Glutamatergic neuron (in vitro differentiated cells): Measurements from ENCODE around the gene ARHGAP32. TPM values are rescaled to one million over a fixed set of nuclear protein-coding genes. Genes with fewer than 3 reads are reported as not detected.

Source experiments
- DNase-seq: peaks from one replicate; pipeline ENCODE4 v3.0.0; 2022
- H3K27ac Mint-ChIP-seq: one replicate; pipeline ENCODE4 v1.8.0; 2020; ENCODE audit warnings: mild to moderate bottlenecking, mixed read lengths, inconsistent platforms; ENCODE audit not compliant: unreplicated experiment
- H3K27me3 Mint-ChIP-seq: one replicate; pipeline ENCODE4 v1.8.0; 2020; ENCODE audit warnings: mild to moderate bottlenecking, moderate library complexity, mixed read lengths, inconsistent platforms; ENCODE audit not compliant: unreplicated experiment
- H3K36me3 Mint-ChIP-seq: one replicate; pipeline ENCODE4 v1.8.0; 2020; ENCODE audit warnings: mild to moderate bottlenecking, mixed read lengths, inconsistent platforms; ENCODE audit not compliant: unreplicated experiment
- H3K4me1 Mint-ChIP-seq: one replicate; pipeline ENCODE4 v1.8.0; 2020; ENCODE audit warnings: mild to moderate bottlenecking, low read depth, mixed read lengths, inconsistent platforms; ENCODE audit not compliant: unreplicated experiment
- H3K4me3 Mint-ChIP-seq: one replicate; pipeline ENCODE4 v1.8.0; 2020; ENCODE audit warnings: mild to moderate bottlenecking, mixed read lengths, inconsistent platforms; ENCODE audit not compliant: unreplicated experiment
- H3K9me3 Mint-ChIP-seq: one replicate; pipeline ENCODE4 v1.8.0; 2020; ENCODE audit warnings: mild to moderate bottlenecking, moderate library complexity, mixed read lengths, inconsistent platforms; ENCODE audit not compliant: unreplicated experiment
- CTCF ChIP-seq: fragments of 200-600 bp; sonication (generic); IDR thresholded peaks from one replicate; pipeline ENCODE4 v1.5.0; 2021; ENCODE audit not compliant: partially characterized antibody, unreplicated experiment
- total RNA-seq: library from RNA; stranded (reverse); fragmentation: NEBNext Ultra II Directional; extraction: Animal tissue kit (Norgen Biotek cat#: 25700); gene quantifications from one replicate; pipeline ENCODE4 v1.2.1, GENCODE V29; 2021; ENCODE audit not compliant: unreplicated experiment

The ARHGAP32 gene
- total RNA-seq, 1 donor from 2014 or later = 45.3 TPM

- no peaks in the 10 kb centered on the region for H3K36me3 Mint-ChIP-seq
- peaks cover 8% of the 10 kb centered on the region for H3K4me1 Mint-ChIP-seq
- TF ChIP-seq CTCF = no peak
- no peak for DNase-seq
- peaks cover 1% of the 10 kb centered on the region for H3K27me3 Mint-ChIP-seq
- no peak overlapping the region for H3K27ac Mint-ChIP-seq
- no peaks in the 10 kb centered on the region for H3K9me3 Mint-ChIP-seq
- no peak overlapping the region for H3K4me3 Mint-ChIP-seq
Observed at GRCh38 chr11:129213261-129213660, 21.1 kb upstream of the ARHGAP32 start.

GRCh38 chr11:129211397-129211796, 19.3 kb upstream of the ARHGAP32 start:
- Mint-ChIP-seq H3K4me3 (no peak overlapping the region), H3K27ac (no peak overlapping the region), H3K9me3 (no peaks in the 10 kb centered on the region), H3K4me1 (peaks cover 6% of the 10 kb centered on the region), H3K36me3 (no peaks in the 10 kb centered on the region), H3K27me3 (peaks cover 1% of the 10 kb centered on the region)
- DNase-seq = no peak
- TF ChIP-seq CTCF = no peak

- Mint-ChIP-seq H3K27ac (no peak overlapping the region), H3K4me1 (peaks cover 4% of the 10 kb centered on the region), H3K9me3 (no peaks in the 10 kb centered on the region), H3K27me3 (peaks cover 1% of the 10 kb centered on the region), H3K36me3 (no peaks in the 10 kb centered on the region), H3K4me3 (no peak overlapping the region)
- no peak for TF ChIP-seq CTCF
- DNase-seq = no peak
Observed at GRCh38 chr11:129210831-129211181, 18.7 kb upstream of the ARHGAP32 start.

GRCh38 chr11:129209891-129210830, 18.0 kb upstream of the ARHGAP32 start:
- Mint-ChIP-seq H3K36me3 (no peaks in the 10 kb centered on the region), H3K4me1 (no peaks in the 10 kb centered on the region), H3K4me3 (no peak overlapping the region), H3K27ac (no peak overlapping the region), H3K27me3 (peaks cover 1% of the 10 kb centered on the region), H3K9me3 (no peaks in the 10 kb centered on the region)
- no peak for TF ChIP-seq CTCF
- DNase-seq = no peak

GRCh38 chr11:129208863-129209262, 16.7 kb upstream of the ARHGAP32 start:
- no peak for DNase-seq
- no peak overlapping the region for H3K27ac Mint-ChIP-seq
- no peaks in the 10 kb centered on the region for H3K9me3 Mint-ChIP-seq
- no peaks in the 10 kb centered on the region for H3K4me1 Mint-ChIP-seq
- H3K27me3 Mint-ChIP-seq = peaks cover 1% of the 10 kb centered on the region
- H3K4me3 Mint-ChIP-seq = no peak overlapping the region
- TF ChIP-seq CTCF = no peak
- H3K36me3 Mint-ChIP-seq = no peaks in the 10 kb centered on the region
